H1 (cell line): ENCODE results near the gene RCBTB2. TPM values are rescaled to one million over a fixed set of nuclear protein-coding genes. Genes with fewer than 3 reads are reported as not detected.

Experiments
- CTCF ChIA-PET: fragments of 300-600 bp; sonication (Branson Sonifier 250); formaldehyde crosslinking; loops from one replicate; lab custom pipeline; 2021; ENCODE audit not compliant: partially characterized antibody; lab: Charles Lee
- POLR2A ChIA-PET: fragments of 300-600 bp; sonication (Branson Sonifier 250); formaldehyde crosslinking; loops from one replicate; lab custom pipeline; 2021; ENCODE audit warnings: inconsistent platforms; ENCODE audit not compliant: partially characterized antibody; lab: Charles Lee
- DNase-seq, 2 experiments: peaks; one replicate each; pipeline versions ENCODE4 v3.0.0 to v3.0.0-alpha.2; 2010 to 2022; ENCODE audit warnings: low spot score in 2 of 2, low read depth in 1 of 2, mixed read lengths in 1 of 2
- FAIRE-seq: peaks from 2 replicates; lab custom pipeline; 2011; peaks lifted over from hg19 to GRCh38; lab: Jason Lieb, UNC
- H2AFZ ChIP-seq: 2 replicates; pipeline ENCODE4 v1.8.1; 2012; ENCODE audit warnings: low read length, inconsistent platforms
- H2AK5ac ChIP-seq: 2 replicates; pipeline ENCODE4 v1.6.1; 2013; ENCODE audit warnings: low read depth, low read length
- H2BK120ac ChIP-seq: replicated peaks from 2 replicates; pipeline ENCODE3; 2013; ENCODE audit warnings: low read depth, low read length, inconsistent platforms
- H2BK12ac ChIP-seq: 2 replicates; pipeline ENCODE4 v1.6.1; 2013; ENCODE audit warnings: low read depth, low read length
- H2BK15ac ChIP-seq: 2 replicates; pipeline ENCODE4 v1.6.1; 2013; ENCODE audit warnings: low read length
- H2BK20ac ChIP-seq: 2 replicates; pipeline ENCODE4 v1.6.1; 2013; ENCODE audit warnings: low read length
- H2BK5ac ChIP-seq: 2 replicates; pipeline ENCODE4 v1.6.1; 2013; ENCODE audit warnings: low read depth, low read length
- H3K14ac ChIP-seq: 2 replicates; pipeline ENCODE4 v1.6.1; 2013; ENCODE audit warnings: inconsistent platforms; ENCODE audit not compliant: insufficient read length
- H3K18ac ChIP-seq: 2 replicates; pipeline ENCODE4 v1.6.1; 2013; ENCODE audit warnings: low read length; ENCODE audit errors: extremely low read depth
- H3K23ac ChIP-seq: 2 replicates; pipeline ENCODE4 v1.6.1; 2013; ENCODE audit warnings: inconsistent platforms; ENCODE audit not compliant: insufficient read length
- H3K23me2 ChIP-seq: 2 replicates; pipeline ENCODE4 v1.6.1; 2013; ENCODE audit warnings: low read depth, low read length
- H3K27ac ChIP-seq: 2 replicates; pipeline ENCODE4 v1.6.1; 2011; ENCODE audit warnings: low read depth, low read length, inconsistent platforms
- H3K27me3 ChIP-seq, 4 experiments: replicated peaks in 1 of 4; 1 replicate in 1 of 4; 2 replicates in 3 of 4; pipeline versions ENCODE4 v1.6.1 to v1.8.1; 2011 to 2013; ENCODE audit warnings: low read length in 3 of 4, mild to moderate bottlenecking in 3 of 4, inconsistent platforms in 2 of 4, mixed read lengths in 2 of 4, moderate library complexity in 1 of 4; ENCODE audit not compliant: control insufficient read depth in 3 of 4, insufficient read depth in 3 of 4; ENCODE audit errors: extremely low read depth in 1 of 4
- H3K36me3 ChIP-seq, 4 experiments: 2 replicates each; pipeline versions ENCODE4 v1.6.1 to v1.8.1; 2011 to 2013; ENCODE audit warnings: mild to moderate bottlenecking in 4 of 4, low read length in 3 of 4, moderate library complexity in 2 of 4, control low read depth in 1 of 4, inconsistent platforms in 1 of 4; ENCODE audit not compliant: insufficient read depth in 4 of 4, control insufficient read depth in 2 of 4
- H3K4ac ChIP-seq: replicated peaks from 2 replicates; pipeline ENCODE3; 2013; ENCODE audit warnings: low read length, low read depth, mixed read lengths, inconsistent platforms; ENCODE audit not compliant: insufficient read length
- H3K4me1 ChIP-seq, 4 experiments: replicated peaks in 1 of 4; 1 replicate in 1 of 4; 2 replicates in 3 of 4; pipeline versions ENCODE4 v1.6.1 to v1.8.1; 2011 to 2013; ENCODE audit warnings: low read length in 3 of 4, inconsistent platforms in 2 of 4, mixed read lengths in 1 of 4; ENCODE audit not compliant: insufficient read depth in 4 of 4, control insufficient read depth in 3 of 4
- H3K4me2 ChIP-seq, 2 experiments: 2 replicates each; pipeline versions ENCODE4 v1.6.1 to v1.8.1; 2011 to 2013; ENCODE audit warnings: low read depth in 2 of 2, low read length in 2 of 2, control low read depth in 1 of 2, inconsistent platforms in 1 of 2, mild to moderate bottlenecking in 1 of 2; ENCODE audit not compliant: insufficient read depth in 1 of 2
- H3K4me3 ChIP-seq, 4 experiments: fragments of 200-600, 300-600 bp in 1 of 4; sonication (generic), shearing (Covaris generic), sonication (Bioruptor Twin) in 1 of 4; 2 replicates each; pipeline versions ENCODE4 v1.5.1 to v1.8.1; 2011 to 2016; ENCODE audit warnings: low read length in 4 of 4, low read depth in 3 of 4, control low read depth in 2 of 4, inconsistent platforms in 2 of 4, mild to moderate bottlenecking in 2 of 4, mixed read lengths in 1 of 4, moderate library complexity in 1 of 4; ENCODE audit not compliant: insufficient read depth in 2 of 4; ENCODE audit errors: extremely low read depth in 1 of 4
- H3K56ac ChIP-seq: replicated peaks from 2 replicates; pipeline ENCODE3; 2013; ENCODE audit warnings: low read depth, mild to moderate bottlenecking, mixed read lengths, low read length, inconsistent platforms; ENCODE audit not compliant: insufficient read length
- H3K79me1 ChIP-seq: 2 replicates; pipeline ENCODE4 v1.6.1; 2013; ENCODE audit warnings: low read depth, low read length, control low read depth
- H3K79me2 ChIP-seq, 2 experiments: 2 replicates each; pipeline versions ENCODE4 v1.6.1 to v1.8.1; 2012 to 2013; ENCODE audit warnings: low read length in 2 of 2, mild to moderate bottlenecking in 2 of 2, inconsistent platforms in 1 of 2; ENCODE audit not compliant: insufficient read depth in 2 of 2, control insufficient read depth in 1 of 2
- H3K9ac ChIP-seq, 4 experiments: replicated peaks in 1 of 4; 1 replicate in 1 of 4; 2 replicates in 3 of 4; pipeline versions ENCODE4 v1.6.1 to v1.8.1; 2011 to 2013; ENCODE audit warnings: low read depth in 3 of 4, low read length in 3 of 4, control low read depth in 2 of 4, mild to moderate bottlenecking in 2 of 4, moderate library complexity in 2 of 4, inconsistent platforms in 1 of 4; ENCODE audit errors: extremely low read depth in 1 of 4
- H3K9me3 ChIP-seq, 2 experiments: 2 replicates each; pipeline versions ENCODE4 v1.6.1 to v1.8.1; 2012 to 2013; ENCODE audit warnings: mild to moderate bottlenecking in 2 of 2, moderate library complexity in 2 of 2, control low read depth in 1 of 2, inconsistent platforms in 1 of 2, low read depth in 1 of 2, low read length in 1 of 2, mixed read lengths in 1 of 2; ENCODE audit not compliant: insufficient read depth in 2 of 2
- H4K20me1 ChIP-seq, 2 experiments: replicated peaks in 1 of 2; 2 replicates each; pipeline versions ENCODE3 to v1.8.1; 2011 to 2013; ENCODE audit warnings: inconsistent platforms in 2 of 2, low read length in 2 of 2, mild to moderate bottlenecking in 1 of 2; ENCODE audit not compliant: insufficient read depth in 2 of 2, control insufficient read depth in 1 of 2
- H4K5ac ChIP-seq: 2 replicates; pipeline ENCODE4 v1.6.1; 2013; ENCODE audit warnings: low read length, low read depth, mixed read lengths, inconsistent platforms; ENCODE audit not compliant: insufficient read length
- H4K8ac ChIP-seq: 2 replicates; pipeline ENCODE4 v1.8.0; 2013; ENCODE audit warnings: mild to moderate bottlenecking, moderate library complexity, low read length, inconsistent platforms; ENCODE audit not compliant: insufficient read depth; ENCODE audit errors: extremely low read depth
- H4K91ac ChIP-seq: replicated peaks from 2 replicates; pipeline ENCODE3; 2013; ENCODE audit warnings: low read length, mixed read lengths, inconsistent platforms; ENCODE audit not compliant: insufficient read length
- BCL11A ChIP-seq, 2 experiments: IDR thresholded peaks; one replicate each; pipeline ENCODE4 v1.6.1; 2011; ENCODE audit warnings: low read depth in 2 of 2, low read length in 2 of 2, mild to moderate bottlenecking in 2 of 2
- CTBP2 ChIP-seq: IDR thresholded peaks from 2 replicates; pipeline ENCODE4 v1.7.0; 2011; ENCODE audit warnings: borderline replicate concordance, mild to moderate bottlenecking, moderate library complexity, mixed read lengths, low read length; ENCODE audit not compliant: insufficient read depth, insufficient read length
- GTF2F1 ChIP-seq: IDR thresholded peaks from 2 replicates; pipeline ENCODE4 v1.6.1; 2012; ENCODE audit warnings: low read depth, low read length, improper control_type of control experiment, borderline replicate concordance
- JUN ChIP-seq: IDR thresholded peaks from 2 replicates; pipeline ENCODE4 v1.6.1; 2011; ENCODE audit warnings: low read depth, mild to moderate bottlenecking, improper control_type of control experiment, low read length
- KDM5A ChIP-seq: fragments of 200-600 bp; IDR thresholded peaks from 2 replicates; pipeline ENCODE4 v1.7.1; 2012; ENCODE audit warnings: mild to moderate bottlenecking, low read length, inconsistent platforms, mixed read lengths
- MAFK ChIP-seq: IDR thresholded peaks from 2 replicates; pipeline ENCODE4 v1.6.1; 2012; ENCODE audit warnings: low read depth, mild to moderate bottlenecking, improper control_type of control experiment, low read length
- NANOG ChIP-seq: IDR thresholded peaks from 2 replicates; pipeline ENCODE4 v1.6.1; 2011; ENCODE audit warnings: low read length, low read depth, mild to moderate bottlenecking, inconsistent platforms; ENCODE audit not compliant: insufficient read depth, poor library complexity, severe bottlenecking
- NRF1 ChIP-seq: IDR thresholded peaks from 2 replicates; pipeline ENCODE4 v1.6.1; 2011; ENCODE audit warnings: mild to moderate bottlenecking, low read depth, low read length, improper control_type of control experiment
- RFX5 ChIP-seq: IDR thresholded peaks from 2 replicates; pipeline ENCODE4 v1.6.1; 2011; ENCODE audit warnings: low read depth, low read length, improper control_type of control experiment, borderline replicate concordance
- SP4 ChIP-seq: IDR thresholded peaks from 2 replicates; pipeline ENCODE4 v1.6.1; 2012; ENCODE audit warnings: low read length, inconsistent platforms
- SRF ChIP-seq: IDR thresholded peaks from 2 replicates; pipeline ENCODE4 v1.6.1; 2011; ENCODE audit warnings: mild to moderate bottlenecking, low read depth, low read length, moderate library complexity
- TAF1 ChIP-seq: IDR thresholded peaks from 2 replicates; pipeline ENCODE4 v1.6.1; 2011; ENCODE audit warnings: mild to moderate bottlenecking, low read depth, low read length
- TCF12 ChIP-seq: IDR thresholded peaks from 2 replicates; pipeline ENCODE4 v1.6.1; 2011; ENCODE audit warnings: low read depth, mild to moderate bottlenecking, low read length
- USF2 ChIP-seq: IDR thresholded peaks from 2 replicates; pipeline ENCODE4 v1.6.1; 2011; ENCODE audit warnings: low read length, improper control_type of control experiment
- WGBS, 2 experiments: shearing (Covaris generic) in 1 of 2; methylation state at CpG; one replicate each; pipeline versions ENCODE4 v1.1.6 to v1.1.7; 2013 to 2015; ENCODE audit warnings: low lambda C conversion rate in 2 of 2, mixed read lengths in 2 of 2, inconsistent platforms in 1 of 2, low coverage in 1 of 2, missing lambda C conversion rate in 1 of 2; ENCODE audit not compliant: insufficient replicate concordance in 2 of 2, insufficient coverage in 1 of 2, insufficient read length in 1 of 2; ENCODE audit errors: extremely low coverage in 1 of 2, missing lambda C conversion rate in 1 of 2; 5-methylcytosine and 5-hydroxymethylcytosine counted together
- polyA plus RNA-seq, 7 experiments: library from polyadenylated mRNA; depleted of rRNA in 3 of 7; stranded (reverse) in 5 of 7; unstranded in 2 of 7; fragments of >200 nt in 5 of 7; fragments of 200-250 nt in 2 of 7; gene quantifications; 1 replicate in 5 of 7; 2 replicates in 1 of 7; 4 replicates in 1 of 7; pipeline versions ENCODE4 v1.2.1 to v1.2.3, GENCODE V29; 2011 to 2013; ENCODE audit warnings: missing spikeins in 2 of 7, mixed read lengths in 2 of 7
- total RNA-seq: library from RNA; stranded (reverse); fragmentation: NEBNext Ultra II Directional; extraction: Animal tissue kit (Norgen Biotek cat#: 25700); gene quantifications from 2 replicates; pipeline ENCODE4 v1.2.1, GENCODE V29; 2021

Gene RCBTB2
- total and polyA plus RNA-seq, 2 of the 8 experiments (the other 6 are each of a cell fraction or from before 2014, with no cell fraction given) = 5.2 to 8.4 TPM

- ChIA-PET POLR2A (no interaction called here), CTCF (interaction anchor here (1.2 to 1.4 kb wide), 3 partner anchors 13 to 54 kb away, joined by 3 to 4 read pairs (median 4); no protein-coding TSS in a partner anchor)
- H2BK20ac ChIP-seq = no peak overlapping the region
- H3K14ac ChIP-seq = no peak overlapping the region
- no peaks in the 10 kb centered on the region for H4K20me1 ChIP-seq
- H4K8ac ChIP-seq = no peak overlapping the region
- no peaks in the 10 kb centered on the region for H3K23me2 ChIP-seq
- no peak overlapping the region for H3K4me2 ChIP-seq
- no peak overlapping the region for H2BK15ac ChIP-seq
- no peak overlapping the region for H3K23ac ChIP-seq
- no peak overlapping the region for H3K4ac ChIP-seq
- H3K79me2 ChIP-seq = peaks cover 0 to 19% of the 10 kb centered on the region in 2 experiments; a peak in 2 of 4 replicates
- H2AK5ac ChIP-seq = no peak overlapping the region
- WGBS, 2 experiments = 95% methylated on average over 10 of the region's 10 CpGs; no CpG with 5 or more reads in 1 of the 2 experiments
- H3K4me3 ChIP-seq = no peak overlapping the region
- no peak overlapping the region for H3K9ac ChIP-seq
- H3K36me3 ChIP-seq = no peaks in the 10 kb centered on the region
- no peaks in the 10 kb centered on the region for H3K9me3 ChIP-seq
- H2BK5ac ChIP-seq = no peak overlapping the region
- no peak overlapping the region for H3K27ac ChIP-seq
- H4K5ac ChIP-seq = no peak overlapping the region
- no peaks in the 10 kb centered on the region for H3K4me1 ChIP-seq
- no peak overlapping the region for H3K18ac ChIP-seq
- H2BK120ac ChIP-seq = no peak overlapping the region
- no peaks in the 10 kb centered on the region for H3K27me3 ChIP-seq
- H4K91ac ChIP-seq = no peak overlapping the region
- DNase-seq (no peak), FAIRE-seq (no peak)
- H3K56ac ChIP-seq = no peak overlapping the region
- no peaks in the 10 kb centered on the region for H3K79me1 ChIP-seq
- no peak overlapping the region for H2AFZ ChIP-seq
- H2BK12ac ChIP-seq = no peak overlapping the region
- no peak for TF ChIP-seq RFX5
- no peak for TF ChIP-seq TAF1
- no peak for TF ChIP-seq GTF2F1
- TF ChIP-seq CTBP2 = no peak
- TF ChIP-seq SP4 = no peak
- TF ChIP-seq NRF1 = no peak
- no peak for TF ChIP-seq NANOG
- no peak for TF ChIP-seq USF2
- no peak for TF ChIP-seq BCL11A (IDR thresholded peaks at IDR 0.05; ENCODE audit: low read depth in 2 of 2, low read length in 2 of 2)
- no peak for TF ChIP-seq MAFK
- TF ChIP-seq SRF = no peak
- TF ChIP-seq TCF12 = no peak
- TF ChIP-seq KDM5A = no peak
- no peak for TF ChIP-seq JUN
These were observed 6.6 kb downstream of the RCBTB2 start for GRCh38 chr13:48526286-48526685.
